ENCODE results near the gene ZNF566.

Gene ZNF566

GRCh38 chr19:36456831-36457230, 32.5 kb downstream of the ZNF566 start:
- Histone ChIP-seq H3K27me3 (no peaks in the 10 kb centered on the region), H3K4me1 (no peaks in the 10 kb centered on the region), H3K4me3 (no peak overlapping the region), H3K9me3 (peaks cover 78% of the 10 kb centered on the region), H3K27ac (no peak overlapping the region), H4K20me1 (no peaks in the 10 kb centered on the region), H3K4me2 (no peak overlapping the region), H3K36me3 (peaks cover 97% of the 10 kb centered on the region), H3K9ac (no peak overlapping the region)
- TF ChIP-seq Cebpa-rat (IDR thresholded peaks at IDR 0.05): no peak

GRCh38 chr19:36449059-36449670, 40.2 kb downstream of the ZNF566 start:
- H4K20me1 ChIP-seq: no peaks in the 10 kb centered on the region
- no peak overlapping the region for H3K9ac ChIP-seq
- peaks cover 94% of the 10 kb centered on the region for H3K9me3 ChIP-seq
- peaks cover 91% of the 10 kb centered on the region for H3K36me3 ChIP-seq
- no peak overlapping the region for H3K27ac ChIP-seq
- no peaks in the 10 kb centered on the region for H3K27me3 ChIP-seq
- no peak for TF ChIP-seq Cebpa-rat (IDR thresholded peaks at IDR 0.05)
- no peaks in the 10 kb centered on the region for H3K4me1 ChIP-seq
- no peak overlapping the region for H3K4me2 ChIP-seq
- H3K4me3 ChIP-seq: peak overlapping the region; percentile 38

GRCh38 chr19:36441339-36441738, 48.0 kb downstream of the ZNF566 start:
- H3K4me3 ChIP-seq: no peak overlapping the region
- no peaks in the 10 kb centered on the region for H3K4me1 ChIP-seq
- H3K36me3 ChIP-seq: peaks cover 12% of the 10 kb centered on the region
- no peak overlapping the region for H3K27ac ChIP-seq
- no peak overlapping the region for H3K4me2 ChIP-seq
- peaks cover 55% of the 10 kb centered on the region for H3K9me3 ChIP-seq
- TF ChIP-seq Cebpa-rat (IDR thresholded peaks at IDR 0.05): no peak
- H3K9ac ChIP-seq: no peak overlapping the region
- no peaks in the 10 kb centered on the region for H3K27me3 ChIP-seq
- H4K20me1 ChIP-seq: no peaks in the 10 kb centered on the region

- Histone ChIP-seq H3K9me3 (peaks cover 29% of the 10 kb centered on the region; the same call in 1 of the 2 replicates), H3K36me3 (no peaks in the 10 kb centered on the region)
- no peak for TF ChIP-seq Cebpa-rat (IDR thresholded peaks at IDR 0.05)
These were observed 52.8 kb downstream of the ZNF566 start for GRCh38 chr19:36436531-36436930.

GRCh38 chr19:36423925-36424324, 65.4 kb downstream of the ZNF566 start:
- Histone ChIP-seq H3K36me3 (no peaks in the 10 kb centered on the region), H4K20me1 (no peaks in the 10 kb centered on the region), H3K27me3 (no peaks in the 10 kb centered on the region), H3K4me3 (no peak overlapping the region), H3K9me3 (peaks cover 63% of the 10 kb centered on the region), H3K9ac (no peak overlapping the region), H3K4me1 (peaks cover 3% of the 10 kb centered on the region), H3K4me2 (no peak overlapping the region), H3K27ac (no peak overlapping the region)
- no peak for TF ChIP-seq Cebpa-rat (IDR thresholded peaks at IDR 0.05)

More at GRCh38 chr19:36436531-36436930, 52.8 kb downstream of the ZNF566 start:
- H3K4me3 ChIP-seq: no peak overlapping the region
- no peak overlapping the region for H3K9ac ChIP-seq
- no peaks in the 10 kb centered on the region for H4K20me1 ChIP-seq
- H3K4me1 ChIP-seq: no peaks in the 10 kb centered on the region
- H3K27me3 ChIP-seq: no peaks in the 10 kb centered on the region
- no peak overlapping the region for H3K4me2 ChIP-seq
- no peak overlapping the region for H3K27ac ChIP-seq

GRCh38 chr19:36421749-36422481, 67.4 kb downstream of the ZNF566 start:
- H3K4me3 ChIP-seq: 0 out of 2 replicates have a peak overlapping the region, but pooled peaks have one; percentile 17
- H3K9me3 ChIP-seq: peaks cover 54% of the 10 kb centered on the region
- no peak overlapping the region for H3K9ac ChIP-seq
- H3K4me1 ChIP-seq: peaks cover 13% of the 10 kb centered on the region
- H3K27ac ChIP-seq: no peak overlapping the region
- no peaks in the 10 kb centered on the region for H3K27me3 ChIP-seq
- H3K36me3 ChIP-seq: no peaks in the 10 kb centered on the region
- no peaks in the 10 kb centered on the region for H4K20me1 ChIP-seq
- no peak overlapping the region for H3K4me2 ChIP-seq
- TF ChIP-seq Cebpa-rat (IDR thresholded peaks at IDR 0.05): no peak

- peaks cover 54% of the 10 kb centered on the region for H3K9me3 ChIP-seq
- H3K36me3 ChIP-seq: peaks cover 6% of the 10 kb centered on the region
- no peak overlapping the region for H3K9ac ChIP-seq
- H3K4me3 ChIP-seq: 0 out of 2 replicates have a peak overlapping the region, but pooled peaks have one; percentile 17
- no peaks in the 10 kb centered on the region for H4K20me1 ChIP-seq
- H3K4me2 ChIP-seq: no peak overlapping the region
- H3K27ac ChIP-seq: no peak overlapping the region
- peaks cover 18% of the 10 kb centered on the region for H3K4me1 ChIP-seq
- no peak for TF ChIP-seq Cebpa-rat (IDR thresholded peaks at IDR 0.05)
- no peaks in the 10 kb centered on the region for H3K27me3 ChIP-seq
These were observed 68.2 kb downstream of the ZNF566 start for GRCh38 chr19:36420961-36421748.

- no peaks in the 10 kb centered on the region for H4K20me1 ChIP-seq
- peaks cover 18% of the 10 kb centered on the region for H3K4me1 ChIP-seq
- peak within 1 kb of the TSS; percentile 88 for H3K4me3 ChIP-seq
- H3K4me2 ChIP-seq: peak within 1 kb of the TSS; percentile 92
- peaks cover 60% of the 10 kb centered on the region for H3K9me3 ChIP-seq
- TF ChIP-seq Cebpa-rat (IDR thresholded peaks at IDR 0.05): no peak
- H3K27ac ChIP-seq: peak within 1 kb of the TSS; percentile 94
- no peaks in the 10 kb centered on the region for H3K27me3 ChIP-seq
- H3K36me3 ChIP-seq: peaks cover 33% of the 10 kb centered on the region
- peak within 1 kb of the TSS; percentile 91 for H3K9ac ChIP-seq
These were observed 70.9 kb downstream of the ZNF566 start, which contains the start of gene ZFP82 for GRCh38 chr19:36418287-36419001. TSS of gene ZFP82 (minus strand) at chr19:36418644. CDS start at chr19:36409789, 8,855 bp downstream.

GRCh38 chr19:36417752-36418286, 71.5 kb downstream of the ZNF566 start:
- Histone ChIP-seq H3K27me3 (no peaks in the 10 kb centered on the region), H3K4me2 (peak overlapping the region; percentile 92), H3K36me3 (peaks cover 39% of the 10 kb centered on the region), H3K27ac (peak overlapping the region; percentile 94), H3K9me3 (peaks cover 61% of the 10 kb centered on the region), H3K4me1 (peaks cover 18% of the 10 kb centered on the region), H3K9ac (peak overlapping the region; percentile 91), H4K20me1 (no peaks in the 10 kb centered on the region), H3K4me3 (peak overlapping the region; percentile 88)
- TF ChIP-seq Cebpa-rat (IDR thresholded peaks at IDR 0.05): no peak
